HG03442 (cell line): ENCODE measurements around the gene BCAS1.

Source experiments
- ATAC-seq: cut with Tn5 transposase; IDR thresholded peaks from one replicate; pipeline ENCODE4 v1.9.1; 2021; ENCODE audit warnings: mild to moderate bottlenecking, moderate library complexity; ENCODE audit not compliant: unreplicated experiment

Gene BCAS1

GRCh38 chr20:54103067-54103761 is 32.8 kb upstream of the BCAS1 start:
- ATAC-seq: peak; percentile 93

DNA sequence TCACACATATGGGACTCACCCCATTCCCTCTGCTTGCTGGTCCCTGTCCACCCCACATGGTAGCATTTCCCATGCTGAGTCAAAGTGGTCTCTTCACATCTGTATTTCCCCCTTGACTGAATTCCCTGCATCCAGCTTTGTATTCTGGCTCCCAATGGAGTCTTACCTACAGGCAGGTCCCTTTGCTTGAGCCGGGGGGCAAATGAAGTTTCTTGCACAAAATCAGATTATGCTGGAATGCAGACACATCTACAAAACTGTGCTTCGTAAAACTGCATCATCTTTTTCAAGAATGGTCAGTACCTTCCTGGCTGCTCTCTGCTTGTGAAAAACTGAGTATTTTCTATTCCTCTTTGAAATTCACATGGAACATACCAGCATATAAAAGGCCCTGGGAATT is 32.1 kb upstream of the BCAS1 start:
- no peak for ATAC-seq

DNA sequence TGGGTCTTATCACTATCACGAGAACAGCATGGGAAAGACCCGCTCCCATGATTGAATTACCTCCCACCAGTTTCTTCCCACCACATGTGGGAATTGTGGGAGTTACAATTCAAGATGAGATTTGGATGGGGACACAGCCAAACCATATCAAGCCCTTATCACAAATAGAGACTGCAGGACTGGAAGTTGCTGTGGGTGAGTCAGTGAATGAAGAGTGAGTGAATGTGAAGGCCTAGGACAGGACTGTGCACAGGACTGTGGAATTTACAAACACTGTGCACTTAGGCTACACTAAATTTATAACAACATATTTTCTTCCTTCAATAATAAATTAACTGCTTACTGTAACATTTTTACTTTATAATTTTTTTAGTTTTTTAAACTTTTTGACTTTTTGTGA is 30.2 kb upstream of the BCAS1 start:
- ATAC-seq: no peak

GRCh38 chr20:54099894-54100293 is 29.5 kb upstream of the BCAS1 start:
- no peak for ATAC-seq

- no peak for ATAC-seq
Observed at GRCh38 chr20:54098047-54098446, 27.7 kb upstream of the BCAS1 start.

DNA sequence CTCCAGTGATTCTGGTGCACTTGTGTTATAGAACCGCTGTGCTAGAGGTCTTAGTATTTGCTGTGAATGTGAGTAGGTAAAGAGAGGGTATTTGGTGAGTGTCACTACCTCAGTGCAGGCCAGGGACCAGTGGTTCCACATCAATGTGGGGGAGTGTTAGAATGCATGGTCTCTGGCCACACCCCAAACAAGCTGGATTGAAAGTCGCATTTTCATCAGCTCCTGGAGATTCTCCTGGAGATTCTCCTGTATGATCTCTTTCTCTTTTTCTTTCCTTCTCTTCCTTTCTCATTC is 26.8 kb upstream of the BCAS1 start:
- no peak for ATAC-seq

DNA sequence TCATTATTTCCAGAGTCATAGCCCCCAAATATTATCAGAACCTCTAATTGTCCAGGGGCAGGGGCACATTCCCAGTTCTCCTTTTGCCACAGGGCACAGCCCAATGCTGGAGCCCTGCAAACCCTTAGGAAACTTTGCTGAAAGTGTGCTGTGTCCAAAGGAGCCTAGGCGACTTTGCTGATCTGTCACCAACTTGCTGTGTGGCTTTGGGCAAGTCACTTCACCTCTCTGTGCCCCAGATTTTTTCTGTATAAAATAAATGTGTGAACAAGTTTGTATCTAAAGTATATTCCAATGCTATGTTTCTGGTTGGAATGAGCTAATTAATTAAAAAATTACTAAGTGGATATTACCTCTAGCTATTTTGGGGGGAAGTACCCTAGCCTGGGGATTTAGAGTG is 25.4 kb upstream of the BCAS1 start:
- ATAC-seq: no peak

DNA sequence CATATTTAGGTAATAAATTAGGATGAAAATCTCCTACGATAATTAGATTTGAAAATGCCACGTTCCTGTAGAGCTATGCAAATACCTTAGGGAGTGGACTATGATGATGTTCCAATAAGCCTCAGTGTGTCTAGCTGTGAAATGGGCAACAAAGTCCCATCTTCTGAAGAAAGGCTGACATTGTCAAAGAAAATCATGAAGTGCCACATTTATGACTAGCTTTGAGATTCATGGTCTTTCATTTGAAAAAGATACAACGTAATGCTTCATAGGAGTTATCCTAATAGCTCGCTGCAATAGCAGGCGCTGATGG is 23.8 kb upstream of the BCAS1 start:
- ATAC-seq: no peak

- no peak for ATAC-seq
Observed at GRCh38 chr20:54093423-54094267, 23.3 kb upstream of the BCAS1 start.

DNA sequence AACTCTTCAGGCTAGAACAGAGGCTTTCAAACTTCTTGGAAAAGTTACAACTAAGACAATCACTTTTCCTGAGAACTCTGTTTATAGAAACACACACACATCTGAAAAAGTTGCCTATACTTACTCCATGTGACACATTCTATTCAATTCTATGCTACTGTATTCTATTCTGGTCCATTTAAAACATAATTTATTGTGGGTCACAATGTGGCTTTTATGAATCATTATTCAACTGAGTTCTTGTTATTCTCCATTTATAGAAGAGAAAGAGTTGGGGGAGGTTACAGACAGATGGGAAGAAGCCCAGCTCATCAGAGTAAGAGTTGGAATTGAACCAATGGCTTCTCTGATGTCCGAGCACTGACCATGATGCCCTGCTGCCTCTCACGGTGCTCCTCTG is 21.6 kb upstream of the BCAS1 start:
- no peak for ATAC-seq

DNA sequence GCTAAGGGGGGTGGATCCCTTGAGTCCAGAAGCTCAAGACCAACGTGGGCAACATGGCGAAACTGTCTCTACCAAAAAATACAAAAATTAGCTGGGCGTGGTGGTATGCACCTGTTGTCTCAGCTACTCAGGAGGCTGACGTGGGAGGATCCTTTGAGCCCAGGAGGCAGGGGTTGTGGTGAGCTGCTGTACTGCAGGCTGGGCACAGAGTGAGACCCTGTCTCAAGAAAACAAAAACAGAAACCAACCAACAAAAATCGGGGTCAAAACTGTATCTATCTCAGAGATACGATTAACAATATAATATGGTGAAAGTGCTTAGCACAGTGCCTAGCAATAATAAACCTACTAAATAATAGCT is 20.7 kb upstream of the BCAS1 start:
- ATAC-seq: no peak

- ATAC-seq: no peak
Observed at GRCh38 chr20:54090230-54091119, 20.1 kb upstream of the BCAS1 start.

DNA sequence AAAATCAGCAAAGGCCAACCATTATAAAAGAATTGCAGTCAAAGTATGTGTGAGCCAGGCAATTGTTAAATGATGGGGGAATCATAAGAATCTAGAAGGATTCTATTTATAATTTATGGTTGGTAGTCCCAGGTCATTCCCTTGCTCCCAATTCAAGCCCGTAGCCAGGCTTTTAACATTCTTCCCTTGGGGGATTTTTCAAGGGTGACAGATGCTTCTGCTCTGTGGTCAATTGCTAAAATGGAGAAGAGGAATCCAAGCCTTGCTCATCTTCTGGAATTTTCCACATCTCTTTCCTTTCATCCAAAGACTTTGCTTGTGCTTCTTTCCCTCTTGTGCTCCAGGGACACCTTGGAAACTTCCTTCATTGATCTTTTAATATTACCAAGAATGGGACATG is 18.0 kb upstream of the BCAS1 start:
- ATAC-seq: no peak

GRCh38 chr20:54086507-54087039 is 16.2 kb upstream of the BCAS1 start:
- no peak for ATAC-seq

DNA sequence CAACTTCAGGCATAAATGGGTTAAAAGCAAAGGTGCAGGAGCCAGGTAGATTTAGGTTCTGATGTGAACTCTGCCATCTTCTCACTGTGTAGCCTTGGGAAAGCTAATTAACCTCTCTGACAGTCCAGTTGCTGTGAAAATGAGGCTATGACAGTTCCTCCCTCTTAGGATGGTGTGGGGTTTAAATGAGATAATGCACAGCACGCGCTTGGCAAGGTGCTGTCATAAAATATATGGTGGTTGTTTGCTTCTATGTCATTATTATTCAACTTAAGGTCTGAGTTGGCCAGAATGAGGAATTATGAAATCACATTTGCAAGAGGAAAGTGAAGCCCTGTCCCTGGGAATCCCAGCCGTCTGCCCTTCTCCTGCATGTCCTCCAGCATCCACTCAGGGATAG is 15.5 kb upstream of the BCAS1 start:
- no peak for ATAC-seq

DNA sequence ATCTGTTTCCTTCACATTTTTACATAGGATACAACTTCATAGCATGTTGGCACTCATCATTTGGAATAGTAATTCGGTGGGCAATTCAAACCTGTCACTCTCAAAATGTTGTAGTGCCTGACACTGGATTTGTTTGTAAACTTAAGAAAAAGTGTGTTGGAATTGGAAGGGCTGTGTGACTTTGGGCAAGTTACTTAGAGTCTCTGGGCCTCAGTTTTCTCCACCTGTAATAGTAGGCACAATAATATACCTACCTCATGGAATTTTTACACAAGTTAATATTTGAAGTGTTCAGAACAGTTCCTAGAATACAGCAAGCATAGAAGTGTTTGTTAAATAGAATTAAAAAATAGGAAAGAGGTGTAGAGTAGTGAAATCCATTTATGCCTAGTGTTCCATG is 15.0 kb upstream of the BCAS1 start:
- ATAC-seq: no peak

- no peak for ATAC-seq
Observed at GRCh38 chr20:54084727-54085388, 14.5 kb upstream of the BCAS1 start.

GRCh38 chr20:54084193-54084592 is 13.8 kb upstream of the BCAS1 start:
- ATAC-seq: no peak

DNA sequence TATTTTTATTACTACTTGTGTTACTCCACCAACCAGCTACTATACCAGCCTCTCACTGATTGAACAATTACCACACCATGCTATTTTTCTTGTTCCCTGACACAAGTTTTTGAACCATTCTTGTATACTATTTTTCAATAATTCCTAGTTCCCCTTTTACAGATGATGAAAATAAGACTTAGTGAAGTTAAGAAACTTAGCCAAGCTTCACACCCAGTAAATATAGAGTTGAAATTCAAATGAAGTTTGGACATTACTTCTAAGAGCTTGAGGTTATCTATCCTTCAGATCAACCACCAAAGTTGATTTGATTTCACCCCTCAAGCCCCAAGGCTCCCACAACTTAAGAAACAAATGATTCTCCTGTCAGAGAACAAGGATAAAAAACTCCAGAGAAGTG is 13.1 kb upstream of the BCAS1 start:
- ATAC-seq: peak; percentile 61

- ATAC-seq: no peak
Observed at GRCh38 chr20:54082100-54082499, 11.7 kb upstream of the BCAS1 start.

DNA sequence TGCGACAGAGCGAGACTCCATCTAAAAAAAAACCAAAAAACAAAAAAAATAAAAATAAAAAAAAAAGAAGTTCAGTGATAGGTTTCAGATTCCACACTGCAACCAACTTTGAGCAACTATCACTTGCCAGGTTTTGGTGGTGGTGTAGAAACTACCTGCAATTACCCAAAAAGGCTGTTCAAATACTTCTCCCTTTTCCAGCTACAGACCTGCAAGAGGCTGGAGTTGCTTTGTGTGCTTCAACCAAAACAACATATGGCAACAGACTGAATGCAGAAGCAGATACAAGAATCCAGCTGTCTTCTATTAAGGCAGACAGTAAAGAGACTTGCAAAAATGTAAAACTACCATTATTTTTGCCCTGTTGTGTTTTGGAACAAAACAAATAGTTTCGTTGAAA is 9.3 kb upstream of the BCAS1 start:
- peak; percentile 37 for ATAC-seq
